HG03159 (cell line): ENCODE results near the gene MED27.

ENCODE experiments used
- ATAC-seq: cut with Tn5 transposase; IDR thresholded peaks from one replicate; pipeline ENCODE4 v1.9.1; 2021; ENCODE audit warnings: mild to moderate bottlenecking, moderate library complexity; ENCODE audit not compliant: unreplicated experiment

MED27 gene

DNA sequence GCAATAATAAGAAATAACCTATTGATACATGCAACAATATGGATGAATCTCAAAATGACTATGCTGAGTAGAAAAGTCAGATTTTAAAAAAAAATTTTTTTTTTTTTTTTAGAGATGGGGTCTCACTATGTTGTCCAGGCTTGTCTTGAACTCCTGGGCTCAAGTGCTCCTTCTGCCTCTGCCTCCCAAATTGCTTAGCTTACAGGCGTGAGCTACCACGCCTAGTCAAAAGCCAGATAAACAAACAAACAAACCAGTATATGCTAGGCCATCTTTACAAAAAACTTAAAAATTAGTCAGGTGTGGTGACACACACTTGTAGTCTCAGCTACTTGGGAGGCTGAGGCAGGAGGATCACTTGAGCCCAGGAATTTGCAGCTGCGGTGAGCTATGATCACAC lies 79.0 kb downstream of the MED27 start:
- no peak for ATAC-seq

GRCh38 chr9:131999692-132000551 lies 79.7 kb downstream of the MED27 start:
- ATAC-seq: no peak

DNA sequence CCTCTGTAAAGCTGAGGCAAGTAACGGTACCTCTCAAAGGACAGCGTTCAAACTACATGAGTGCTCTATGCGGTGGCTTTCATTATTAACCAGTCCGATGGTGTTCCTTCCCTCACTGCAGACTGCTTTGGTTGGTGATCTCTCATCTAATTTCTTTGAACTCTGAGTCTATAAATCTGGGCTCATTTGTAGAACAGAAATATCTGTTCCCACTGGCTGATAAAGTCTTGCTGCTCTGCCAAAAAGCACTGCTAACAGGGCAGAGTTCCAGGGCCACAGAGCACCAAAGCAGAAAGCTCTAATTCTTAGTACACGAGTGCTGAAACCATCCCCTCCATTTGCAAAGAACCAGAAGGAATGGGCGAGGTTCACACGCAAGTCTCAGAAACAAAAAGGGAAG lies 81.9 kb downstream of the MED27 start:
- ATAC-seq: no peak

- ATAC-seq: no peak
Measured at GRCh38 chr9:131997076-131997475, 82.6 kb downstream of the MED27 start.

DNA sequence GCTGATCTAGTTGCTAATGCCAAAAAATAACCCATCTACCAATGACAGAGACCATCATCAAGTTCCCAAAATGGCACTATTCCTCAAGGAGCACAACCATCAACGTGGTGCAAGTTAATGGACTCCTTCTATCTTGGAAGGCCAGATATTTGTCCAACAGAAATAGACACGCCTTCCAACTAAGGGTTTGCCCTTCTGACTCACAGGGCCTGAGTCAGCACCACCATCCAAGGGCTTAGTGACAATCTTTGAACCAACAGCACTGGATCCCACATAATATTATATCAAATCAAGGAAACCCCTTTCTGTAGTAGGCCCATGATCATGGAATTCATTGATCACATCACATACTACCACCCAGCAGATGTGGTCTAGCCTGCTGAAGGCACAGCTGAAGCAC lies 84.3 kb downstream of the MED27 start:
- ATAC-seq: no peak

DNA sequence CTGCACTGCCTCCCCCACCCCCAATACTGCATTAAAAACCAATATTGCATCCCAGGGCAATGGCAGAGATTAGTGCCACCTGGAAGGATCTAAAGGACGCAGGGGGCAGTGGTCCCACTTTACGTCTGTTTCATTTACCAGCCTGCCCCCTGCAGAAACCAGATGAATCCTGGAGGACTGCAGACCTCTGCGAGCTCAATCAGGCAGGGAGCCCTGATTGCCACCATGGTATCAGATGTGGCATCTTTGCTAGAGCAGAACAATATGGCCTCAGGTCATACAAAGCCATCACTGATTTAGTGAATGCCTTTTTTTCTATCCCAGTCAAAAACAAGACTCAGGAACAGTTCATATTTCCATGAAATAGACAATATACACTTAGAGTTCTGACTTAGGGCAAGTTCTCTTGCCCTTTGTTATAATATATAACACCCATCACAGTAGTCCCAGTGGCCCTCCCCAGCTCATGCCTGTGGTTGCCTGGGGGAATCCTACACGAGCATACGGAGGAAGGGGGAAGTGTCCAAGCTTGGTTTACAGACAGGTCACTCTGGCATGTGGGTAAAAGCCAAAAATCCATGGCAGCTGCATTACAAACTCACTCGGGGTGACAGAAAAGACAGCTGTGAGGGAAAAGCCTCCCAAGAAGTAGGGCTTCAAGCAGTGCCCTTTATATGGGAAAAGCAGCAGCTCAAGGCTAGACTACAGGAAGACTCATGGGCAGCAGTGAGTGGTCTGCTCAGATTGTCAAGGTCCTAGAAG lies 85.1 kb downstream of the MED27 start:
- ATAC-seq: no peak

DNA sequence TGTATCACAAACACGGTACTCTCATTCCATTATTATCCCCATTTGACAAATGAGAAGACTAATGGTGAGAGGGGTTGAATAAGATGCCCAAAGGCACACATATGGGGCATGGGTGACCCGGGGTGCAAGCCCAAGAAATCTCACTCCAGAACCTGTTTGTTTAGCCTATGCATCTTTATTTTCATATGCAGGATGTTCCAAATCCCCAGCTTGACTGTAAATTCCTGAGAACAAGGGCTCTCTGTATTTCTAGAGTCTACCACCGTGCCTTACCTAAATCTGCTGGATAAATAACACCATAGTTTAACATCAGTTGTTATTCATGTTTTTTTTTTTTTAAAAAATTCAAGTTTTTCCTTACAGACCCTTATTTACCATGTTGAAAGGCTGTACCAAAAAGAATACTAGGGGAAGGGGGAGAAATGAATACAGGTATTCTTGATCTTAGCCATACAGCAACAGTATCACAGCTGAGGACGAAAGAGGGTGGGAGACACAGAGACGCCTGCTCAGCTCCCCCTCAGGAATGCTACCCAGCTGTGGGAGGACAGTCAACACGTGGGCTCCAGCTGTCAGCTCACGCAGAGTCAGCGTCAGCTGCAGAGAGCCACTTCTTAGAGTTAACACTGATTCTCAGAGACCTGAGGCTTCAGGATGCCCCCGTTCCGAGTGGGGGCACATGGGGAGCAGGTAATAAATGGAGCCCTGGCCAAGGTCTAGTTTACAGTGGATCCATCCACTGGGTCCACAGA lies 86.6 kb downstream of the MED27 start:
- ATAC-seq: no peak

DNA sequence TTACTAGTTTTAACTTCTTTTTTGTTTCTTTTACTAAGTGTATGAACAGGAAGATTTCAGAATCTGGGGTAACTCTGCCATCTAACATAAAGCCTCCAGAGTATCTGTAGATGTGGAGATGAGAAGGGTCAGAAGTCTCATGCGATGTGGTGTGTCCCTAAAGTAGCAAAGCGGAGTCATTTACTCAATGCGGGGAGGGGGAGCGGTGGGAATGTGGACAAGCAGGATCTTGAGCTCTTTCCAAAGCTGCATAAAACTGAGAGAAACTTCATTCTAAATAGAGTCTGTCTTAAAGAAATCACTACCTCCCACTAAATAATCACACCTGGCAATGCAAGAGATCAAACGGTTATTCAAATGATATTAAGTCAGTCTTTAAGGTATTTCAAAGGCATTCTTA lies 92.4 kb downstream of the MED27 start:
- ATAC-seq: no peak

DNA sequence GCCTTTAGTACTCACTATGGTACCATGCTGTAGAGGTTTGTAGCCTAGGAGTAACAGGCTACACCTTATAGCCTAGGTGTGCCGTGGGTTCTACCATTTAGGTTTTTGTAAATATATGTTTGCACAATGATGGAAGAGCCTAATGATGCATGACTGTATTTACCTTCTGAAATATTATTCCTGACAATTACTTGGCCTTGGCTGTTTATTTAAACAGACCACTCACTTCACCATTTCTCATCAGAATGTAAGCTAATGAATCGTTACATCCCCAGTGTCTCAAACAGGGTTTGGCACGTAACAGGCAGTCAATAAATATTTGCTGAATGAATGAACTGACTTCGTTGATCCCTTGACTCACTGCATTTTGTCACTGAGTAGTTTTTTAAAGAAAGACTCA lies 93.1 kb downstream of the MED27 start:
- no peak for ATAC-seq

GRCh38 chr9:131986089-131986488 lies 93.6 kb downstream of the MED27 start:
- ATAC-seq: no peak

DNA sequence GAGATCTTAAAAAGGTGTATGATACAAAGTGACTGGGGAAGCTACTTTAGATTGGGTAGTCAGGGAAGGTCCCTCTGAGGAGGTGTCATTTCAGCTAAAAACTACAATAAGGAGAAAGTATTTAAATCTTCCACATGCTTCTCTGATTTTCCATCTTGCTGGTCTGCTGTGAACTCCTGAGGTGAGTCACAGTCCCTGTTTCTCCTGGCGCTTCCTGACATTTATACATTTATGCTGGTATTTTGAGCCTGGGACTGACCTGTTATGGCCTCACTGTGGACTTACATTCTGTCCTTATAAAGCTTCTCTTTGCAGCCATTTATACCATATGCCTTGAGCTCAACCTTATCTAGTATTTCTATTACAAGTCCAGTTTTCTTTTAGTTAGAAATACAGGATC lies 95.1 kb downstream of the MED27 start:
- ATAC-seq: no peak

DNA sequence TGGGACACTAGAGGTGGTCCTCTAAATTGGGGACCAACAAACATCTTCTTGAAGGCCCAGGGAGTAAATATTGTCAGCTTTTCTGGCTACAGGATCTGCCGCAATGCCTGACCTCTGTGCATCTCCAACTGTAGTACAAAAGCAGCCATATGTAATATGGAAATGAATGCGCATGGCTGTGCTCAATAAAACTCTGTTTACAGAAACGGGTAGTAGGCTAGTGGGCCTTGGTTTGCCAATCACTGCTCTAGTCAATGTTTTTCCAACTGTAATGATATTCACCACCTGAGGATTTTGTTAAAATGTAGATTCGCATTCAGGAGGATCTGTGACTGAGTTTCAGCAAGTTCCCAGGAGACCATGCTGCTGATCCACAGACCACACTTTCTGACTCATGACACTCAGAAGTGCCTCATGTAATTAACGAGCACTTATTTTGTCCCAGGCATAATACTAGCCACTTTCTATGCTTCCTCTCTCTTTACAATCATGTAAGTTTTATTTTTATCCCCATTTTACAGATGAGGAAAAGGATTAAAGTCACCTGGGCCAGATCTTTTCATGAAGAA lies 96.9 kb downstream of the MED27 start:
- no peak for ATAC-seq

- no peak for ATAC-seq
Measured at GRCh38 chr9:131982102-131982501, 97.6 kb downstream of the MED27 start.

DNA sequence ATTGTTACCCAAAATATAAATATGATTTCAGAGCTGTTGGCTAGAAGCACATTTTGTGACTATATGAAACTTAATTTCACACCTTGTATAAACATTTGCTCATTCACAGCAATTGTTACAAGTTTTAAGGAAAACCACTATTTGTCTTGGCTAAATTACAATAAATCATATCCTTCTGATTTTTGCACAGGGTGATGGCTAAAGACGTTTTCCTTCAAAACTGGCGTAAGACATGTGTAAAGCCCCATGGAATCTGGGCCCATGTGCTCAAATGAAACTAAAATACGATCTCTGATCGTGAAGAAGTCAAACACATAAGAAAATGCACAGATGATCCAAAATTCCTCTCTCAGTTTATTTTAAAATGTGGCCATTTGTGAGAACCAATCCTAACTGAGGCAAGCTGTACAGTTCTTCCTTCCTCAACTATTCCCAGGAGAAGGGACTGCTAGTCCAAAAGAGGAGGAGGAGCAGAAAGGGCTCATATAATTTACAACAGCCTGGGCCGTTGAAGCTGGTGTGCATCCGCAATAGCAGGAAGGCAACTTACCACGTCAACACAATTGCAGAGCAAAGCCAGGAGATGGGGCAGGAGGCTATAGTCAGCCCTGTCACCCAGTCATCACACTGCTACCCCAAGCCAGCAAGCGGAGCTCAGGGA lies 98.4 kb downstream of the MED27 start:
- ATAC-seq: no peak

GRCh38 chr9:131980267-131981016 lies 99.2 kb downstream of the MED27 start:
- ATAC-seq: no peak

- ATAC-seq: no peak
Measured at GRCh38 chr9:131977109-131977838, 102.4 kb downstream of the MED27 start.

DNA sequence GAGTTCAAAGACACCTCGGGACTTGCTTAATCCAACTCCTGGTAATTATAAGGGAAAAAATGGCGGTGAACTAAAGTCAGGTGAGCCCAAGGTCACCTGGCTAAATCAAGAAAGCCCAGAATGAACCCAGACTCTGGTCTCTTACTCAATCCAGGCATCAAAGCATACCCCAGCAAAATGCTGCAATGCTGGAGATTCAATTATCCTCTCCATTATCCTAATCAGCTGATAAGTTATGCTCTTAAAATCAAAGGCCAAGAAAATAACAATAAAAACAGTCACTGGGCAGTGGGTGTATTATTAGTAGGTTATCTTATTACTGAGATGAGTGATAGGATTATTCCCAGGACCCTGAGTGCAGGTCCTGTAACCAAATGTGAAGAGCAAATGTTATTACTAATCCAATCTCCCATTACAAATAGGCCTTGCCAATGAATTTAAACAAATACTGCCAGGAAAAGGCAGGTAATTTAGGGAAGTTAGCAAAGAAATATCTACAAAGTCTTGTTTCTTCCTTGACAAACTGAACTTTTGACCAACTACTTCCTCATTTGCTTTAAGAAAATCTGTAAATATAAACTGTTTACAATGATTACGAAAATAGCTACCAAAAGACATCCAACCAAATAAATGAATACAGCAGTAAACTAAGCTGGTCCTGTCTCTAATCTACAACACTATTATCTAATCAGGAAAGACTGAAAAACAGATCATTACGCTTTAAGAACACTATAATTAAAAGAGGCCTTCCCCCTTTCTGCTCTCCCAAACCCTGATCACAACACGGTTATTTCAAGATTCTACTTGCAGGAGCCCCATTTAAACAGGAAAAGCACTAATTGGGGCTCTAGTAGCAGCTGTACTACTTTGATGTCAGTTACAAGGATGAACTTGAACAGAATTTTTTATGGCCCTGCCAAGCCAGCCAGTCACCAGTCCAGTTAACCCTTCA lies 103.2 kb downstream of the MED27 start:
- ATAC-seq: no peak

- ATAC-seq: no peak
Measured at GRCh38 chr9:131972889-131973288, 106.8 kb downstream of the MED27 start.
